GM12801 (cell line): ENCODE measurements around the gene PFKM.

Source experiments
- CTCF ChIP-seq: IDR thresholded peaks from one replicate; pipeline ENCODE4 v1.5.1; 2011; ENCODE audit warnings: control low read depth; ENCODE audit not compliant: insufficient read length; ENCODE audit errors: extremely low read depth

The PFKM gene

DNA sequence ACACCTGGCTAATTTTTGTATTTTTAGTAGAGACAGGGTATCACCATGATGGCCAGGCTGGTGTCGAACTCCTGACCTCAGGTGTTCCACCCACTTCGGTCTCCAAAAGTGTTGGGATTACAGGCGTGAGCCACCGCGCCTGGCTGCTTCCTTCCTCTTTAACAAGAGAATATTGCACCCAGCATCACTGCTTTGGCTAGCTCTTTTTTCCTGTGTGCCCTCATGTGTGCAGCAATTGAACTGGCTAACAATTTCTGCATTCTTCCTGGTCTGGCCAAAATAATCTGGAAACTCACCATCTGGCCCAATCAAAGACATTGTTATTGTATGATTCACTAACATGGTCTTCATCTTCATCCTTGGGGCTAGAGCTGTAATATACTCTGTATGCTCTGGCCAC, 40.9 kb downstream of the PFKM start:
- TF ChIP-seq CTCF = no peak

- TF ChIP-seq CTCF = no peak
Measured at GRCh38 chr12:48160807-48161206, 41.6 kb downstream of the PFKM start.

DNA sequence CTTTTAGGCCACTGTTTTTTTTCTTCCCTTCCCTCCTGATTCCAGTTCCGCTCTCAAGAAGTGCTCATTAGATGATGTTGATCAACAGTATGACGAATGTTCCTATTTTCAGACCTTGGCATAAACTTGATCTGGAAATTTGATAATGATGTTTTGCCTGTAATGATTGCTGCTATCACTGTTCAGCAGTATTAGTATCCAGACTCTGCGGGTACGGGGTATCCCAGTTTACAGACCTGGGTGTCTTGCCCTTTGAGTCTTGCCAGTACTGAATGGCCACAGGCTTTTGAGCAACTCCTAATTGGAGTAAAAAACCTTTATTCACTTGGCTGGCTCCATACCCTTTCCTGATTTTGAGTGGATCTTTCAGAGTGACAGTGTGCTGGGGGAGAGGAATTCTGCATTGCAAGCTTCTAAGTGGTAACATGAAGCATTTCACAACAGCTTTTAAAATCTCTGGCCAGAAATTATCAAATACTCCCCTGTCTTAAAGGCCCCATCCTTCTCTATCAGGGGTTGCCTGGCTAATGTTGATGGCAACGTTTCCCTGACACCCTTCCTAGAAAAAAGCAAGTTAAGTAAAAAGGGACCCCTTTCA, 44.1 kb downstream of the PFKM start:
- no peak for TF ChIP-seq CTCF

- TF ChIP-seq CTCF = no peak
Measured at GRCh38 chr12:48164451-48164850, 45.3 kb downstream of the PFKM start.

GRCh38 chr12:48165089-48165981, 46.2 kb downstream of the PFKM start:
- no peak for TF ChIP-seq CTCF

DNA sequence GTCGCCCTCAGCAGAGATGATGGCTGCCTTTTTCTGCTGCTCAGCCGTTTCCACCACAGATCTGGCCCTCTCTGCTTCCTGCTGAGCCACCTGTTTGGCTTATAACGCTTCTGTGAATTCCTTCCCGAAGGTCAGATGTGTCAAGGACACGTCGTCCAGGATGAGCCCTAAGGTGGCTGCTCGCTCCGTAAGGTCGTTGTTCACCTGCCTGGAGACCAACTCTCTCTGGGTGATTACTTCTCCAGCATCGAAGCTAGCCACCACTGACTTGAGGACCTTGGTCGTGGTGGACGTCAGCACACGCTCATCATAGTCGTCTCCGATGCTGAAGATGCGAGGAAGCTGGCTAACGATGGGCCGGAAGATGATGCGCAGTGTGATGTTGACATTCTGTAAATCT, 49.8 kb downstream of the PFKM start:
- no peak for TF ChIP-seq CTCF

- no peak for TF ChIP-seq CTCF
Measured at GRCh38 chr12:48175613-48176416, 56.7 kb downstream of the PFKM start.
